Cardiac fibroblast (primary cell): ENCODE measurements around the gene AP3M1.

Experiments
- DNase-seq, 2 donors: peaks; one replicate each; pipeline versions ENCODE4 v3.0.0 to v3.0.0-alpha.2; 2010; ENCODE audit warnings: low read depth in 2 of 2
- H3K4me3 ChIP-seq, 2 donors: replicated peaks in 1 of 2; 1 replicate in 1 of 2; 2 replicates in 1 of 2; pipeline ENCODE4 v1.5.1; 2011; ENCODE audit warnings: low read depth in 2 of 2, low read length in 2 of 2, mild to moderate bottlenecking in 2 of 2, moderate library complexity in 1 of 2
- TF ChIP-seq, protein P1 (sequence below): IDR thresholded peaks from one replicate; pipeline ENCODE4 v1.5.1; 2011; ENCODE audit warnings: low read depth, mild to moderate bottlenecking, low read length, inconsistent platforms

AP3M1 gene

DNA sequence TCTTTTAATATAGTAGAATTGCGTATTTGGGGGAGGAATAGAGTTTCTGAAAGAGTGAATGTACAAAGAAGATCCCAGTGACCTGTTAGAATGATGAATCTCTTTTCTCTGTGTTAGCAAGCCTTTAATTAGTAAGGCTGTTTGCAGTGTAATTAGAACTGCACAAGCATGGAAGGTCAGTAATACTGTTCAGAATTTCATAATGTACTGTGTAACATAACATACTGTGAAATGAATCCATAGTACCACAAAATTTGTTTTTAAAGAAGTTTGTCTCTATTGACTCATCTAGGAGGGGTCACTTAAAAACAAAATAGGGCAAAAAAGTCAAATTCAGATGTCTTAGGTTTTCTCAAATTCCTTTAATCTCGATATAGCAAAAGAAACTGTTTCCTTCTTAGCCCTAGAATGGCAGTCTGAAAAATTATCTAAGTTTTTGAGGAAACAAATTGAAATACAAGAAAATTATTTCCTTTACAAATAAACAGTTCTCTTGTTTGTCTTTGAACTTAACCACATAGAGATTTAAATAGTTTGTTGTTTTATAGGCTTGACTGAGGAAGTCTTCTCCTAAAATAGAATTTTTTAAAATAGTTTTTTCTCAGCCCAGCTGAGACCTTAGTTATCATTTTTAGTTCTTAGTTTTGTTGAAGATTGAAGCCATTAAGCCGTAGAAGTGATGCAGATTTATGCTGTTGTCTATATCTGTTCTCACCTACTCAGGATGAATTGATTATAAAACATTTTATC lies 12.9 kb upstream of the AP3M1 start:
- no peak overlapping the region for H3K4me3 ChIP-seq
- TF ChIP-seq, protein P1, sequence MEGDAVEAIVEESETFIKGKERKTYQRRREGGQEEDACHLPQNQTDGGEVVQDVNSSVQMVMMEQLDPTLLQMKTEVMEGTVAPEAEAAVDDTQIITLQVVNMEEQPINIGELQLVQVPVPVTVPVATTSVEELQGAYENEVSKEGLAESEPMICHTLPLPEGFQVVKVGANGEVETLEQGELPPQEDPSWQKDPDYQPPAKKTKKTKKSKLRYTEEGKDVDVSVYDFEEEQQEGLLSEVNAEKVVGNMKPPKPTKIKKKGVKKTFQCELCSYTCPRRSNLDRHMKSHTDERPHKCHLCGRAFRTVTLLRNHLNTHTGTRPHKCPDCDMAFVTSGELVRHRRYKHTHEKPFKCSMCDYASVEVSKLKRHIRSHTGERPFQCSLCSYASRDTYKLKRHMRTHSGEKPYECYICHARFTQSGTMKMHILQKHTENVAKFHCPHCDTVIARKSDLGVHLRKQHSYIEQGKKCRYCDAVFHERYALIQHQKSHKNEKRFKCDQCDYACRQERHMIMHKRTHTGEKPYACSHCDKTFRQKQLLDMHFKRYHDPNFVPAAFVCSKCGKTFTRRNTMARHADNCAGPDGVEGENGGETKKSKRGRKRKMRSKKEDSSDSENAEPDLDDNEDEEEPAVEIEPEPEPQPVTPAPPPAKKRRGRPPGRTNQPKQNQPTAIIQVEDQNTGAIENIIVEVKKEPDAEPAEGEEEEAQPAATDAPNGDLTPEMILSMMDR, result no peak
- peak in 1 of 2 donors; percentile 36 for DNase-seq

DNA sequence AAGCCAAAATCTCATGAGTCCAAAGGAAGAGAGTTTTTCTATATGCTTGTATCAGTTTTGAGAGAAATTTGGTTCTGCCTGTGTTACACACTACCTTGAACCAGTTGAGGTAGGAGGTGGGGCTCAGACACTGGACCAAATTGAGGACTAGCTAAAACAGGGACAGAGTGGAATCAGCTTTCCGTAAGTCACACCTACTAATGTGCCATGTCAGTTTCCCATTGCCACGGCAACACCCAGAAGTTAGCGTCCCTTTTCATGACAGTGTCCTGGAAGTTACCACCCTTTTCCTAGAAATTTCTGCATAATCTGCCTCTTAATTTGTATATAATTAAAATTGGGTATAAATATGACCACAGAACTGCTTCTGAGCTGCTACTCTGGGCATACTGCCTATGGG lies 9.4 kb upstream of the AP3M1 start:
- TF ChIP-seq, protein P1, result no peak
- DNase-seq, result no peak
- H3K4me3 ChIP-seq, result no peak overlapping the region

DNA sequence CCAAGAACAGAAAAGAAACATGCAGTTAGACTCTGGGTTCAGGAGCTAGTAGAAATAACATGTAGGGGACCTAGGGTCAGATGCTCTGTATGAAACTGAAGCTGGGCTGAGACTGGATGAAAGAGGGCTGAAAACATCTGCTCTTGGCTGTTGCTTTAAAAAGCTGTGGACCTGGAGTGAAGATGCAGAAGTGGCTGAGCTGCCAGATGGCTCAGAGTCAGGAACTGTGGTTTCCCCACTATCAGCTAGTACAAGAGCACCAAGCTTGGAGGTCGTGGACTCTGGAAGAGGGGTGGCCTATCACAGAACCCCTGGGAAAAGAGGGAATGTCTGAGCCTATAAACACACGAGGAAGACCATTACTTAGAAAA lies 6.3 kb upstream of the AP3M1 start:
- H3K4me3 ChIP-seq, result no peak overlapping the region
- TF ChIP-seq, protein P1, result no peak
- peak; percentile 22 to 74 for DNase-seq

DNA sequence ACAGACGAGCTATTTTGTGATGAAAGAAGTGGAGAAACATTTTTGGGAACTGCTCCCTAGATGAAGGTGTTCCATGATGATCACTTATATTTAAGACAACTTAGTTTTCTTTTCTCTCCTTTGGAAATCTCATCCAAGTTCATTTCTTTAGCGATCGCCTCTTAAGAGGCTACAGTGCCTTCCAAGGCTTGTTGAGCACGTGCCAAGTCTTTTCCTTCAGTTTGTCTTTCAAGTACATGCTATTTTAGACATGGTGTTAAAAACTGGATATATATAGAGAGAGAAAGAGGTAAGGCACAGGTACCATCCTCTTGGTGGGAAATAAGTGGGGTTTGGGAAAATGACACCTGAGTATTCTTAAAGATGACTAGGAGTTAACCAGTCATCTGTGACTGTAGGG lies 3.0 kb upstream of the AP3M1 start:
- peak in 1 of 2 donors; percentile 20 for DNase-seq
- TF ChIP-seq, protein P1, result no peak
- H3K4me3 ChIP-seq, result no peak overlapping the region

DNA sequence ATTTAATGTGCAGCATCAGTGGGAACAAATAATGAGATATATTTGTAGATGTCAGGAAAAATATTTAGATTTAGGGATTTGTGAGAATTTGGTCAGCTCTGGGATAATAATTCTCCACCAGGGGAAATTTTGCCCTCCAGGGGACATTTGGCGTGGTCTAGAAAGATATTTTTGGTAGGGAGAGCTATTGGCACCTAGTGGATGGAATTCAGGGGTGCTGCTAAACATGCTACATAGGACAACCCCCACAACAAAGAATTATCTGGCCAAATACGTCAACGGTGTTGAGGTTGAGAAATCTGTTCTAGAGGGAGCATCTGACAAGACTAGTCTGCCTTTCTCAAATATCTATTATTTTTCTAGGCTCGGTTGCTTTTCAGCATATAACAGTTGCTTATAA lies 2.5 kb upstream of the AP3M1 start:
- TF ChIP-seq, protein P1, result peak; percentile 51
- H3K4me3 ChIP-seq, result no peak overlapping the region
- DNase-seq, result peak; percentile 78 to 83

DNA sequence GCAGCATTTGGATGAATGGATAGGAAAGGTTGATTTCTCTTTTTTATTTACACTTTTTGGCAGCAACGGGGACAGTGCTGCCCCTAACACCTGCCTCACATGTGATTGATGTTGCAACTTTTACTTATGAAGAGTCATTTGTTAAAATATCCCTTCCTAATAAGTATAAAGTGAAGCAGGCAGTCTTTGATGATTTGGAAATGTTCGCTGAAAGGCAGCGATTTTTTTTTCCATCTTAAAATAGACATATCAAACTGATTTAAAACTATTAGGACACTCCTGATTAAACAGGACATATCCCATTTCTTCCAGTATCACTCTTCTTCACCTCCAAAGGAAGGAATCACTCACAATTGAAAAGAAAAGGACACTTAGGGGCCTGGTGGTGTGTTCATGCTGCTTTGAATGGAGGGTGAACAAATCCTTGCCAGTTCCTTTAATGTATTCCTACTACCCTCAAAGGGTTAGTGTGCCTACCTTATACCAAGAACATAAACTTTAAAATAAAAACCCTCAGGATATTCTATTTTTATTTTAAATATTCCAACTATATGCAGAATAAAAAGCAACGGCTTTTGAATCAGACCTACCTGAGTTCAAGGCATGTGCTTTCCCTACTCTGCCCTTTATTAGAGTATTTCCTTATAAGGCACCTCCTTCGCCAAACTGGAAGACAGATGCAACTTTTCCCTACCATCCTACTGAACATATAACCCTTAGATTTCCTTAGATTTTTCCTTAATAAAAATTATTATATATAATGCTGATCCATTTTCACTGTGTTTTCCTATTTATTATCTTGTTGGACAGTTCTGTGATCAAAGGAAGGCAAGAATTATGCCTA lies 1.5 kb upstream of the AP3M1 start:
- TF ChIP-seq, protein P1, result no peak
- H3K4me3 ChIP-seq, result peak overlapping the region; percentile 91 to 95
- DNase-seq, result no peak
